ENCODE measurements around the gene ATG7.
A peak's percentile ranks its signal among the peaks of the same experiment; 100 is the strongest.

The ATG7 gene

GRCh38 chr3:11541321-11542303 lies 269.4 kb downstream of the ATG7 start:
- DNase-seq: no peak

DNA sequence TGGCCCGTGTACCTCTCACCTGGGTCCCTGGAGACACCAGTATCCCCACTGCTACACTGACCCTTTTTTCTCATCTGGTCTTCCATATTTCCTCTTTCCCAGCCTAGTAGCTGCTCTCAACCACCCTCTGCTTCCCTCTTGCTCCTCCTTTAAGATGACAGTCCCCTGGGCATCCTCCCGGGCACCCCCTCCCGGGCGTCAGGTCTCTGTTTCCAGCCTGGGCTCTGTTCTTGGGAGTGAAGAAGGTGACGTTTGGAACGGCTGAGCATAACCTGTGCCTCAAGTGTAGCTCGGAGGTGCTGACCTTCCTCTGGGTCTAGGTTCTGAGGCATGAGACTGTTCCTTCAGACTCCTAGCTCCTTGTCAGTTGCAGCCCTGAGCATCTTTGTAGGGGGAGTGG lies 270.4 kb downstream of the ATG7 start:
- no peak for DNase-seq

- DNase-seq: no peak
These were observed 271.1 kb downstream of the ATG7 start for GRCh38 chr3:11543141-11543947.

GRCh38 chr3:11543948-11544387 lies 271.8 kb downstream of the ATG7 start:
- DNase-seq: no peak

GRCh38 chr3:11544412-11545181 lies 272.4 kb downstream of the ATG7 start:
- DNase-seq: no peak

DNA sequence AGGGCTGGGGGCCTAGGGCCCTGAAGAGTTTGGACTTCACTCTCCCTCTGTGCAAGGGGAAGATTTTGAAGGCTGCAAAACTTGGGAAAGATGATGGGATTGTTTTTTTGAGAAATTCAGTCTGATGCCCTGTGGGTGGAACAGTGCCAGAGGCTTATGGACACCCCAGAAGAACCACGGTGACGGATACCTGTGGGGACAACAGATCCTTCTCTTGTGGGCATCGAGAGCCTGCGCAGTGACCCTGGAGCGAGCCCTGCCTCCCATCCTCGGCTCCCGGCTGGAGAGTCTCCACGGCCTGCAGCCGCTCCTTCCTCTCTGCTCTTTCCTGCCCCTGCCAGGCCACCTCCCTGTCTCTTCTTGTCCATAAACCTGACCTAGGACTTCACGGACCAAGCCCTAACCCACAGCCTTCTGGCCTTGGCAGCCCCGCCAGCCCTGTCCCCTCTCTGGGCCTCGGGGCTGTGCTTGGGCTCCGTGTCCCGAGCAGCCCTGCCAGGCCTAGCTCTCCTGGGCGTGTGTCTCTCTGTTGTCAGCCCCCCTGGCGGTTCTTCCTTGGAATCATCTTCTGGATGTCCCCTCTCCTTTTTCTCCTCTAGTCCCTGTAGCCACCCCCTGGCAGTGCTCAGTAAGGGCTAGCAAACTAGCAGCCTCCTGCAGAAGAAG lies 273.1 kb downstream of the ATG7 start:
- no peak for DNase-seq

DNA sequence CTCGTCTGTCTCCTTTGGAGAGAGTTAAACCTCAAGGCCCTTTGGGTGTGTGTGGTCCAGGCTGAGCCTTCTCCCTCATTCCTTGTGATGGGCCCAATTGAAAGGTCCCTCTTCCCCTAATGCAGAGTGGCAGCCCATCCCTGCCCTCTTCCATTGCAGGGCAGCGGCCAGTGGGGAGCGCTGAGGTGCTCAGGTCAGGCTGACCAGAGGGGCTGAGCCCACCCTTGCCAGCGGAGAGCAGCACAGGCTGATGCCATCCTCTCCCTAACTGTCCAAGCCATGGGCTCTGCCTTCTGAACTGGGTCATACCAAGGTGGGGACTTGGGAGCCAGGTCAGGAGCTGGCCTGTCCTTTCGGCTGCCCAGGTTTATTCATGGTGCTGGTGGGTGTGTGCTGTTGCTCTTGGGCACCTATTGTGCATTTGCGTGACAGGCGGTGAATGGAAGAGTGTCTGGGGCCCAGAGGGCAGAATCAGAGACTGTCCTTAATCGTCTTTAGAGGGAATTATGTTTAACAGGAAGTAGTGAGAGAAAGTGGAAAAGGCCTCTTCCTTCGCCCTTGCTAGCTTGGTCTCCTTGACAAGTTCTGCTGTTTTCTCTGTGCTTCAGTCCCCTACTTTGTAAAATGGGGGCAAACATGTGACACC lies 274.6 kb downstream of the ATG7 start:
- no peak for DNase-seq

- no peak for DNase-seq
These were observed 275.3 kb downstream of the ATG7 start for GRCh38 chr3:11547498-11547897.

DNA sequence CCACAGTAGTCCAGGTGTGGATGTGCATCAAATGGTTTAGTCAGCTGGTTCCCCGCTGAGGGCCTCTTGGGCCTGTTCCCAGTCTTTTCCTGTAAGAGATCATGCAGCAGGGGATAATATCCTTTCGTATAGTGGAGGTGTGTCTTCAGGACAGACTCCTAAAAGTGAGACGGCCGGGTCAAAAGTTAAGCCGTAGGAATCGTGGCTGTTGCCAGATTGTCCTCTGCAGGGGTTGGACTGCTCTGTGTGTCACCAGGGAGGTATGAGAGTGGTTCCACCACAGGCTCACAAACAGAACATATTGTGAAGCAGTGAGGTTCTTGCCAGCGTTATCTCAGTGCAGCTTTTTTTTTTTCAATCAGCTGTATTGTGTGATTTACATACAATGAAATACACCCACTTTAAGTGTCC lies 276.5 kb downstream of the ATG7 start:
- DNase-seq: peak; percentile 35

GRCh38 chr3:11549580-11550140 lies 277.5 kb downstream of the ATG7 start:
- DNase-seq: no peak

- DNase-seq: no peak
These were observed 278.8 kb downstream of the ATG7 start for GRCh38 chr3:11551036-11551435.

GRCh38 chr3:11552289-11553264 lies 280.4 kb downstream of the ATG7 start:
- no peak for DNase-seq

DNA sequence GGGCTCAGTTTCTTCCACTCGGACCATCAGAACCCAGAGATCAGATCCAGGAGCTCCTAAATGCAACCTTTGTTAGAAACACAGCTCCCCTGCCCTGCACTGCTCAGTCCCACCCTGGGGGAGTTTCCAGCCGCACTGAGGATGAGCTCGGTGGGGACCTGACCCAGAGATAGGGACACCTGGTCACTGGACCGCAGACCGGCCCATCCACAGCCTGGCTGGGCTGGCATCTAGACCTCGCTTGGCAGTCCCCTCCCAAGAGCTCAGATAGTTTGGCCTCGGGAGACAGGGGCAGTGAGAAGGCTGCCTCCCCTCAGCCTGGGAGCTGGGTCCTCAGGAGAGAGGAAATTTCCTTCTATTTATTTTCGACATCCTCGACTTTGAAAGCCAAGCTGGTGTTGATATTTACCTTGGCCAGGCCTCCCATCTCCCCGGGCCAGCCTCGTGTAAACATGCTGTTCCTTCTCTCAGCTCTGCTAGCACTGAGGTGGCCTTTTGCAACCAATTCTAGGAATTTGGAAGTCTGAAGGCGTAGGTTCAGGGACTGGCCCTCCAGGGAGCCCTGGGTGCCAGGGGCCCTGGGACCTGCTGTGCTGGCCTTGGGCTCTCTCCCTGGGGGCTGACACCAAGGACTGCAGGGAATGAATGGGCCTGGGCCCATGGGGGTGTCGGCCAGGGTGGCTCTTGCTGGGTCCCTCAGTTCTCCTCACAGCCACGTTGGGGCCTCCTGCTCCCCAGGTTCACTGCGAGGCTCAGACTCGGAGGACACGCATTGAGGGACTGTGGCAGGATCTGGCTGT lies 281.4 kb downstream of the ATG7 start:
- no peak for DNase-seq

- no peak for DNase-seq
These were observed 282.0 kb downstream of the ATG7 start for GRCh38 chr3:11554236-11554610.

DNA sequence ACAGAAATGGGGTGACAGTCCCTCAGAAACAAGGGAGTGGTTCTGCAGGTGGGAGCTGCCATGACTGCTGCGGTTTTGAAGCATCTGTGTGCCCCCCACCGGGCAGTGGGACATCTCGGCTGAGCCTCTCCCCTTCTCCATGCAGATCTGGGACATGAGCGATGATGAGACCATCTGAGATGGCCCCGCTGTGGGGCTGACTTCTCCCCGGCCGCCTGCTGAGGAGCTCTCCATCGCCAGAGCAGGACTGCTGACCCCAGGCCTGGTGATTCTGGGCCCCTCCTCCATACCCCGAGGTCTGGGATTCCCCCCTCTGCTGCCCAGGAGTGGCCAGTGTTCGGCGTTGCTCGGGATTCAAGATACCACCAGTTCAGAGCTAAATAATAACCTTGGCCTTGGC lies 282.5 kb downstream of the ATG7 start:
- DNase-seq: no peak

- DNase-seq: no peak
These were observed 283.1 kb downstream of the ATG7 start for GRCh38 chr3:11555211-11555782.

- DNase-seq: no peak
These were observed 283.9 kb downstream of the ATG7 start for GRCh38 chr3:11555881-11556633.
